RPMI7951 (cell line): ENCODE data around the gene KLC1. TPM values are rescaled to one million over a fixed set of nuclear protein-coding genes. Genes with fewer than 3 reads are reported as not detected.

Source experiments
- total RNA-seq: library from RNA; depleted of rRNA; stranded (reverse); fragments of >200 nt; shearing (Covaris generic); gene quantifications from 2 replicates; pipeline ENCODE4 v1.2.3, GENCODE V29; 2014; rRNA removed

Gene KLC1
- total RNA-seq, 1 experiment from 2014 or later: 89.5 TPM

Other genes starting within 250 kb of the KLC1 start
- gene MARK3, start 243.8 kb upstream of the KLC1 start, total RNA-seq: 45.9 and 61.9 TPM in 2 replicates
- gene CKB, start 106.4 kb upstream of the KLC1 start, total RNA-seq: 8.8 and 18.3 TPM in 2 replicates
- 3.8 and 5.3 TPM in 2 replicates for gene TRMT61A, start 100.0 kb upstream of the KLC1 start, total RNA-seq
- 16.0 and 17.9 TPM in 2 replicates for gene BAG5, start 66.6 kb upstream of the KLC1 start, total RNA-seq
- 28.4 and 48.0 TPM in 2 replicates for gene COA8, start 66.3 kb upstream of the KLC1 start, total RNA-seq
- 14.5 and 22.4 TPM in 2 replicates for gene XRCC3, start 86.2 kb downstream of the KLC1 start, total RNA-seq
- 34.5 and 37.0 TPM in 2 replicates for gene ZFYVE21, start 86.6 kb downstream of the KLC1 start, total RNA-seq
- gene PPP1R13B, start 218.4 kb downstream of the KLC1 start, total RNA-seq: 0.78 and 1.6 TPM in 2 replicates